Right ventricle myocardium inferior (tissue), 1 donor: ENCODE measurements around the gene PLA2G15. TPM values are rescaled to one million over a fixed set of nuclear protein-coding genes. Genes with fewer than 3 reads are reported as not detected.

Experiments
- ATAC-seq: fragments of 200-7000 bp; cut with Tn5 transposase; one replicate; pipeline ENCODE4 v1.9.1; 2020; ENCODE audit warnings: mild to moderate bottlenecking, moderate library complexity
- DNase-seq: peaks from one replicate; pipeline ENCODE4 v3.0.0; 2021; ENCODE audit errors: missing footprints
- intact Hi-C: fragments of 100-400 bp; cut with DNase I; formaldehyde crosslinking; loops from one replicate; pipeline ENCODE4 v1.11.0; 2022
- long read RNA-seq: library from polyadenylated mRNA; unstranded; transcript quantifications from one replicate; pipeline ENCODE4 v2.0.0, GENCODE V29; 2021
- total RNA-seq: library from RNA; stranded (reverse); fragmentation: NEBNext Ultra II Directional; extraction: Animal tissue kit (Norgen Biotek cat#: 25700); gene quantifications from one replicate; pipeline ENCODE4 v1.2.1, GENCODE V29; 2021
- donor health status: DM: no; HTN: yes; CAD: no; lungs with severe emphysema.

PLA2G15 gene, protein sequence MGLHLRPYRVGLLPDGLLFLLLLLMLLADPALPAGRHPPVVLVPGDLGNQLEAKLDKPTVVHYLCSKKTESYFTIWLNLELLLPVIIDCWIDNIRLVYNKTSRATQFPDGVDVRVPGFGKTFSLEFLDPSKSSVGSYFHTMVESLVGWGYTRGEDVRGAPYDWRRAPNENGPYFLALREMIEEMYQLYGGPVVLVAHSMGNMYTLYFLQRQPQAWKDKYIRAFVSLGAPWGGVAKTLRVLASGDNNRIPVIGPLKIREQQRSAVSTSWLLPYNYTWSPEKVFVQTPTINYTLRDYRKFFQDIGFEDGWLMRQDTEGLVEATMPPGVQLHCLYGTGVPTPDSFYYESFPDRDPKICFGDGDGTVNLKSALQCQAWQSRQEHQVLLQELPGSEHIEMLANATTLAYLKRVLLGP
- total RNA-seq, result 43.8 TPM
- long read RNA-seq, transcript PLA2G15-201 (6 exons, 2,727 nt), result major isoform, 66 of 85 reads
- long read RNA-seq, partial matches to known transcripts, result 2 of 85 reads
- long read RNA-seq, other reads (novel, unspliced or antisense), result 11 of 85 reads

- peak; percentile 96 for ATAC-seq
- intact Hi-C loops, result loop anchor here (5.0 kb wide), 1 partner anchor 67 kb away; the partner anchor contains the start of genes PRMT7 and SLC7A6OS
- peak; percentile 98 for DNase-seq
Observed at GRCh38 chr16:68244903-68245853, at the start of gene PLA2G15. Gene PLA2G15 (plus strand): TSS chr16:68245373. CDS start chr16:68245427, 54 bp downstream.

DNA sequence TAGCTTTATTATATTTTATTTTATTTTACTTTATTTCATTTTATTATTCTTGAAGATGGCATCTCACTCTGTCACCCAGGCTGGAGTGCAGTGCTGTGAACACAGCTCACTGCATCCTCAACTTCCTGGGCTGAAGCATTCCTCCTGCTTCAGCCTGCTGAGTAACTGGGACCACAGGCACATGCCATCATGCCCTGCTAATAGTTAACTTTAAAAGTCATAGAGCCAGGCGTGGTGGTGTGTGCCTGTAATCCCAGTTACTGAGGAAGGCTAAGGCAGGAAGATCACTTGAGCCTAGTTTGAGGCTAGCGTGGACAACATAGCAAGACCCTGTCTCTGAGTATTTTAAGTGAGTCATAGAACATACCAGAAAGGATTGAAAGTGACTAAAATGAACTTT lies 47.9 kb upstream of the PLA2G15 start:
- DNase-seq (no peak), ATAC-seq (no peak)
- intact Hi-C loops, result no loop called here

GRCh38 chr16:68200088-68200783 lies 44.9 kb upstream of the PLA2G15 start:
- intact Hi-C loops, result no loop called here
- DNase-seq (no peak), ATAC-seq (no peak)

GRCh38 chr16:68202091-68202519 lies 43.1 kb upstream of the PLA2G15 start:
- ATAC-seq (peak; percentile 96), DNase-seq (no peak)

GRCh38 chr16:68206245-68206644 lies 38.9 kb upstream of the PLA2G15 start:
- ATAC-seq (no peak), DNase-seq (no peak)
- intact Hi-C loops, result no loop called here

More at GRCh38 chr16:68202091-68202519, 43.1 kb upstream of the PLA2G15 start:
- intact Hi-C loops, result no loop called here

DNA sequence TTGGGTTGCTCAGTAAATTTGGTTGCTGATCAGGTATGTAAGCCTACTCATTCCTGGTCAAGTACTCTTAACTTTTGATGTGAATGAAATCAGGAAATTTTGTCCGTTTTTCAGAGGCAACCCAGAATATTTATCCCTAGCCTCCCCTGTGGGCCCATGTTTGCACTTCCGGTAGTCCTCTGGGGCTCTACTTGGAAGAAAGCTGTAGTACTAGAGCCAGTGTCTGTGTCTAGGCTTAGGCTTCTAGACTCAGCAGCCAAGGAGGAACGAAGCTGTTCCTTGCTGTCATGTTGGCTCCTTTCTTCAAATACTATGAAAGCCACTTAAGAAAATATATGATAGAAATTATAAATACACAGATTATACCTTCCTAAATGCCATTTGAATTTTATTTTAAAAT lies 30.4 kb upstream of the PLA2G15 start:
- peak; percentile 81 for ATAC-seq
- no peak for DNase-seq
- intact Hi-C loops, result no loop called here

GRCh38 chr16:68215302-68215701 lies 29.9 kb upstream of the PLA2G15 start:
- no peak for ATAC-seq
- intact Hi-C loops, result no loop called here
- no peak for DNase-seq

DNA sequence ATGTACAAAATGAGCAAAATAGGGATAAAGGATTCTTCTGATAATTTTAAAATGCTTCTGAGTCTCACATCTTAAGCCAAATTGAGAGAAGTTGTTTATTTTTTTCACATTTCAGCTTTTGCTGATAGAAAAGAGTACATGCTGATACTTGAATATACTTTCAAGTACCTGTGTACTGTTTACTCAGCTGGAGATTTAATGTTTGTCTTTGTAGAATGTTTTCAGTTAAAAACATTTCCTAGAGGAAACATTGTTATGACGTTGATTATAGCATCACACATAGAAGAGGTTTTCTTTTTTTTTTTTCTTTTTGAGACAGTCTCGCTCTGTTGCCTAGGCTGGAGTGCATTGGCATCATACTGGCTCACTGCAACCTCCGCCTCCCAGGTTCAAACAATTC lies 28.9 kb upstream of the PLA2G15 start:
- ATAC-seq, result no peak
- no peak for DNase-seq
- intact Hi-C loops, result no loop called here

- ATAC-seq, result no peak
- DNase-seq, result no peak
- intact Hi-C loops, result no loop called here
Observed at GRCh38 chr16:68217506-68217905, 27.7 kb upstream of the PLA2G15 start.

- DNase-seq, result no peak
- no peak for ATAC-seq
- intact Hi-C loops, result no loop called here
Observed at GRCh38 chr16:68219725-68220351, 25.3 kb upstream of the PLA2G15 start.

GRCh38 chr16:68223072-68223471 lies 22.1 kb upstream of the PLA2G15 start:
- intact Hi-C loops, result no loop called here
- DNase-seq (no peak), ATAC-seq (no peak)

DNA sequence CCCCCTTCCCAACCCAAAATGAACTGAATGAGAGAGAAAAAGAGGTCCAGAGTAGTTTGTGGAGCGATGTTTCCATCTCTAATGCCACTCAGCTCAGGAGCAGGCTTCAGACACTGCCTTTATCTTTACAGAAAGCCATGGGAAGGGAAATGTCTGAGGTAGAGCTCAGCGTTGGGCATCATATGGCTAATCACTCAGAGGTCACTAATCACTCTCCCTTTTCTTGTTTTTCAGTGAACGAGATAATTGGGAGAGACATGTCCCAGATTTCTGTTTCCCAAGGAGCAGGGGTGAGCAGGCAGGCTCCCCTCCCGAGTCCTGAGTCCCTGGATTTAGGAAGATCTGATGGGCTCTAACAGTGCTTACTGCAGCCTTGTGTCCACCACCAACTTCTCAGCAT lies 19.1 kb upstream of the PLA2G15 start:
- intact Hi-C loops, result no loop called here
- DNase-seq, result no peak
- no peak for ATAC-seq

DNA sequence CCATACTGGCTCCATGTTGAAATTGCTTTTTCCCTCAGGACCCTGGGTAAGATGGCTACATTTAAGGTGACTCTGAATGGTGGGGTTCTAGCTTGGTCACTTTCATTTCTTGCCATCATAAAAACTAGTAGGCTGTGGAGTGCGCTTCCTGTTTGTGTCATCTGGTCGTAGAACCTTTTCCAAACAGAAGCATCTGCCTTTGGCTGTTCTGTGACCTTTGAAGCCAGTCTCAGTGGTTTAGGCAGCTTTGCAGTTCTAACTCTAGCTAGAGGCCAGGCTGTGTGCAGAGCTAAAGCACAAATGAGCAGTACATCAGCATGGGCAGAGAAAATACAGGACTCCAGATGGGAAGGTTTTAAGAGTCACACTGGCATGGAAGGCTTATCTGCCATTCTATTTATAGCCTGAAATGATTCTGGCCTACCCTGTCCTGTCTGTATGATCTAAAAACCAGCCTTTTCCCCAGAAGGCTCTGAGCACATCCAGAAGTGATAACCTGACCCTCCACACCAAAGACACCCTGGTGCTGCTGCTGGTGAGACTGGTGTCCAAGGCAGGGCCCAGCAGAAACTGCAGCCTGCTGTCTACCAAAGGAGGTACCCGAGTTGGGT lies 17.9 kb upstream of the PLA2G15 start:
- intact Hi-C loops, result no loop called here
- ATAC-seq (no peak), DNase-seq (no peak)

- DNase-seq, result no peak
- no peak for ATAC-seq
- intact Hi-C loops, result loop anchor here (2.0 kb wide), 2 partner anchors 133 to 235 kb away; no protein-coding TSS in a partner anchor
Observed at GRCh38 chr16:68227850-68228553, 17.2 kb upstream of the PLA2G15 start.

DNA sequence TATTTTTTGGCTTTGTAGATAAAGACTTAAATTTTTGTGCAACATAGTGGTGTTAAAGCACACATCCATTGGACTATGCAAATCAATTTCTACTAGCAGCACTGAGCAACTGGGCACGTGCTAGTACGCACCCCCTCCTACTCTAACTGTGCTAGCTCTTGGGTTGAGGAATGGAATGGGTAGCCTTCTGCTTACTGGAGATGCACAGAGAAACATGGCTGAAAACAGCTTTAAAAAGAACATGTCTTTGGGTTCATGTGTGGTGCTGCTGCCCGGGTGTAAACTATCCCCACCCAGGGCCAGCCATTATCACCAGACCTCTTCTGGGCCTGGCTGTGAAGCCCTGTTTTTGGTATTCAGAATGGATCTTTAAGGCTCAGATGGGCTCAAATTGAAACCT lies 16.5 kb upstream of the PLA2G15 start:
- ATAC-seq, result no peak
- intact Hi-C loops, result loop anchor here (2.0 kb wide), 2 partner anchors 134 to 236 kb away; no protein-coding TSS in a partner anchor
- DNase-seq, result no peak

GRCh38 chr16:68229431-68230175 lies 15.6 kb upstream of the PLA2G15 start:
- peak; percentile 36 for ATAC-seq
- intact Hi-C loops, result loop anchor here (2.0 kb wide), 2 partner anchors 135 to 237 kb away; no protein-coding TSS in a partner anchor
- no peak for DNase-seq
